Occipital lobe (tissue), 2 donors: ENCODE results near the gene DIS3L2. TPM values are rescaled to one million over a fixed set of nuclear protein-coding genes. Genes with fewer than 3 reads are reported as not detected.

Experiments
- DNase-seq: peaks from one replicate; lab custom pipeline; 2025; lab: John Stamatoyannopoulos, UW
- total RNA-seq: library from RNA; depleted of rRNA; stranded (reverse); fragments of >200 nt; gene quantifications from one replicate; pipeline ENCODE4 v1.2.3, GENCODE V29; 2014

Gene DIS3L2, protein sequence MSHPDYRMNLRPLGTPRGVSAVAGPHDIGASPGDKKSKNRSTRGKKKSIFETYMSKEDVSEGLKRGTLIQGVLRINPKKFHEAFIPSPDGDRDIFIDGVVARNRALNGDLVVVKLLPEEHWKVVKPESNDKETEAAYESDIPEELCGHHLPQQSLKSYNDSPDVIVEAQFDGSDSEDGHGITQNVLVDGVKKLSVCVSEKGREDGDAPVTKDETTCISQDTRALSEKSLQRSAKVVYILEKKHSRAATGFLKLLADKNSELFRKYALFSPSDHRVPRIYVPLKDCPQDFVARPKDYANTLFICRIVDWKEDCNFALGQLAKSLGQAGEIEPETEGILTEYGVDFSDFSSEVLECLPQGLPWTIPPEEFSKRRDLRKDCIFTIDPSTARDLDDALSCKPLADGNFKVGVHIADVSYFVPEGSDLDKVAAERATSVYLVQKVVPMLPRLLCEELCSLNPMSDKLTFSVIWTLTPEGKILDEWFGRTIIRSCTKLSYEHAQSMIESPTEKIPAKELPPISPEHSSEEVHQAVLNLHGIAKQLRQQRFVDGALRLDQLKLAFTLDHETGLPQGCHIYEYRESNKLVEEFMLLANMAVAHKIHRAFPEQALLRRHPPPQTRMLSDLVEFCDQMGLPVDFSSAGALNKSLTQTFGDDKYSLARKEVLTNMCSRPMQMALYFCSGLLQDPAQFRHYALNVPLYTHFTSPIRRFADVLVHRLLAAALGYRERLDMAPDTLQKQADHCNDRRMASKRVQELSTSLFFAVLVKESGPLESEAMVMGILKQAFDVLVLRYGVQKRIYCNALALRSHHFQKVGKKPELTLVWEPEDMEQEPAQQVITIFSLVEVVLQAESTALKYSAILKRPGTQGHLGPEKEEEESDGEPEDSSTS
- 37.6 TPM for total RNA-seq

DNA sequence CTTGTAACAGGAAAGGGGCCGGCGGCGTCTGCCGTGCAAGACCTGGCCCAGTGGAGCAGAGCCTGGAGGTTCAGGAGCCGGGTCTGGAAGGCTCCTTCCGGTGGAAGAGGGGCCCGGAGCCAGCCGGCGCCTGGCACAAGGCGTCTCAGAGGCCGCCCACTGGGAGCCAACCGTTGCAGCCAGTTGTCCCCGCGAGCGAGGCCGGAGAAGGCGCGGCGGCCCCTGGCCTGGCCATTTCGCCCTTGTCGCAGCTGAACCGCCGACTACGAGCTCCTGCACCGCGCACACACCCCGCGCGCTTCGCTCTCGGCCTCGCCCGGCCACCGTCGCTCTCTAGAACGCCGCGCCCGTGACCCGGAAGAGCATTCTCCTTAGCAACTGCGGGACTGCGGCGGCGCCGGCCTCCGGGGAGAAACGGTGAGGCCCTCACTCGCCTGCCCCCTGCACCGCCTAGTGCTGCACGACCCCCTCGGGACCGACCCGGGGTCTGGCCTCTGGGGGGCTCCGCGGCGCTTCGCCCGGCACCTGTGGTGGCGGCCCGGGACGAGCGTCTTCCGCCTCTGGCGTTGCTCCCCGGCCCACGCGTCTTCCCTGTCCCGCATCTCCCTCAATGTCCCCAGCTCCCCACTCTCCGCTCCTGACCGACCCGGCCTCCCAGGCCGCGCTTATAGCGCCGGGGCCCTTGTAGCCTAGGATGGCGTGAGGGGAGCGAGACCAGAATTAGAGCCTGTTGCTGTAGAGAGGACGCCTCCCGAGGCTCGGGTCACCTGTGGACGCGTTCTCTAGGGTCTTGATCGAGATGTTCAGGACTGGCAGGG, at the start of gene DIS3L2:
DIS3L2 (plus strand) TSS at position 365 of the 818 bp plus-strand sequence. CDS start 53,215 bp downstream, outside the sequence.
- peak; percentile 73 for DNase-seq

DNA sequence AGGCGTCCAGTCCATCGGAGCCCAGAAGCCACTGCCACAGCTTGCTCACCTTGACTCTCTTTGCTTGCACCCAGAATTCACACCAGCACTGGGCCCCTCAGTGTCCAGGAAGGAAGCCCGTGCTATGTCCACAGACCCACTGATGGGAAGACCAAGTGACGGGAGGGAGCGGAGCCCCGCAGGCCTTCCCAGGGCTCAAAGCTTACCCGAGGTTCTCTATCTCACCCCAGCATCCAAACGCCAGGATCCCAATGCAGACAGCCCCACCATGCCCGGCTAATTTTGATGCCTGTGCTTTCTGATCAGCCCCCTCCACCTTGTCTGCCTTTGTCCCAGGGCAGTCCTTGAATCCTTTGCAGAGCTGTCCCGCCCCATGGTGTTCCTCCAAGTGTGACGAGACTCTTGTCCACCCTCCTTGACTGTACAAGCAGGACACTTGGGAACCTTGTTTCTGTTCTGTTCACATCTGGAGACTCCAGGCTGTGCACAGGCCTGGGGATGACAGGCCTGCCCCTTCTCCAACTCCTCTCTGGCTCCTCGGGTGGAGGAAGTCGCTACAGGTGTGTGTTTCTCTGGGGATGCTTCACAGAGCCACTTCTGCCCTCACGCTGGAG, 47.3 kb upstream of the DIS3L2 start:
- no peak for DNase-seq

DNA sequence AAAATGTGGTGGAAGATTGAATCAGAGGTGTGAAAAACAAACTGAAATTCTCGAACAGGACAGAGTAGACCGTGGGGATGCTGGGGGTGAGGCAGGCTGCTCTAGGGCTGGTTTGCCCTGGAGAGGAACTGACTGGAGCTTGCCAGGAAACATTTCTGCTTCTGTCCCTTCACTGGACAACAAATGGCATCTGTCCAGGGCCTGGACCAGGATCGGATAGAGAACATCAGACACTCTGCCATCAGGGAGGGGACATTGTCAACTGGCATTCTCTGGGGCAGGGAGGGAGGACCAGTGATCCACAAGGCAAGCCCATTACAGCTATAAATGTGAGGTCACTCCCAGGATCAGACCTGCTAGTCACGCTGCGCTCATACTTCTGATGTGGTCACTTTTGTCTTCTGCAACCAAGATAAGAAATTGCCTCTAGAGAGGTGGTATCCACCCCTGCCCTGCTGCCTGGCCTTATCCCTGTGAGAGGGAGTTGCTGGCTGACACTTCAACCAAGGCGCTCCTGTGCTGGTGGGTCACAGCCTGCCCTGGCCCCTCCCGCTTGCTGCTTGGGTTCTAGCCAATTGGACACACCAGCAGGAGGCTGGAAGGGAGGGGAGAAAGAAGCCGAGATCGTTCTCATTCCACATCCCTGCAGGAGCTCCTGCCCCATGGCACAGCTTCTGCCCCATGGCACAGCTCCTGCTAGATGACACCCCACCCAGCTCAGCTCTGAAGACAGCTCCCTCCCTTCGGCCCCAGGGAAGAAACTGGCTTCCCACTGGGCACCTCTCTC, 44.0 kb upstream of the DIS3L2 start:
- DNase-seq: no peak

DNA sequence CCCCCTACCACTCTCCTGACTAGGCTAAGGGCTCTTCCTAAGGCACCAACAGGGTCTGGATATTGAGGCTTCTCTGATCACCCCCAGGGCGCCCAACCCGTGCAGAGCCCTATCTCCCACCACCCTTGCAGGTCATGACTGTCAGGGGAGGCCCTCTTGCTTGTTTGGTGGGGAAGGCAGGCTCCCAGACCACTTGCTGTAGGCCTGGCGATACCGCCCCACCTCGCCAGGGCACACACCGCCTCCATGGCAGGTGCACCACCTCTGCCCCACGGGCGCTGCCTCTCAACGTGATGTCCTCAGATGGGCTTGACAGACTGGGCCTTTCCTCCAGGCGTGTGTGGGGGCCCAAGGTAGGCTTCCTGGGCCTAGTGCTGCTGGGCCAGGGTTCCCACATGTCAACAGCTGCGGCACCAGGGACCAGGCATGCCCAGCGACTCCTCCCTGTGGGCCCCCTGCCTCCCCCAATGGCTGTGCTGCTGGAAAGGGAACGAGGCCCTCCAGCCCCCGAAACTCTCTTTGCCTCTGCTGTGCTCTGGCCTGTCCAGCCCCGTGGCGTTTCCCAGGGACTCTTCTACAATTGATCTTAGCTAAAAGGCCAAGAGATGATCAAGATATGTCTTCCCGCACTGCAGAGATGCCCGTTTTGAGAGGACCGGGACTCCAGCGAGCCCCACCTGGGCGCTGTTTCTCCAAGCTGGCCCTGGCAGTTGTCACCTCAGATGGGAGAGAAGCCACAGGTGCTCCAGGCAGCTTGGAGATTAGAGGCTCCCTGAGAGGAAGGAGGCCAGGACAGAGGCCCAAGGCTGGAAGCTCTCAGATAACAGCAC, 42.8 kb upstream of the DIS3L2 start:
- no peak for DNase-seq

DNA sequence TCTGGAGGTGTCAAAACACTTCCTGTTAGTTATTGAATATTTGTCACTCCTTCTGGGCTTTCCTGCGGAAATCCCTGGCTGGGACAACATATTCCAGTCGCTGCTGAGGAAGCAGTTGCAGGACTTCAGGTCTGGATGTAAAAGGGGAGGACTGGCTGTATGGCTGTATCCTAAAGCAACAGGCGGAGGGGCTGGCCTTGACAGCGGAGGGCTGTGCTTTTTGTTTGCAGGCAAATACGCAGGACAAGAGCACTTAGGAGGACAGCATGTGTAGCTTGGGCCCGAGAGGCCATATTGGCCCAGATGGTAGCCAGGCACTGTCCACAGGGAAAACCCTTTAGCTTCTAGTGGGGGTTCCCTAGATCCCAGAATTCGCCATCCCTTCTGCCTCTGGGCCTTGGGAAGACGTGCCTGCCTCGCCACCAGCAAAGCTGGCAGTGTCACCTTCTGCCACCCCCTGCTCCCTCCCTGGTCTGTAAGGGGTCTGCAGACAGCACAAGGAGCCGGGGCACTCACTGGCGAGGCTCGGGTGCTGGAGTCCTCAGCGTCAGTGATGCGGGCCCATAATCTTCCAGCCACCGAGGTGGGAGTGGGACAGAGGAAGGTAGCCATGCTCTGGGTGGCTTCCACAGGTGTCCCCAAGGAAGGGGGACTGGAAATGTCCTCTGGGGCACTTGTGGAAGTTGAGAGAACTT, 42.0 kb upstream of the DIS3L2 start:
- no peak for DNase-seq

DNA sequence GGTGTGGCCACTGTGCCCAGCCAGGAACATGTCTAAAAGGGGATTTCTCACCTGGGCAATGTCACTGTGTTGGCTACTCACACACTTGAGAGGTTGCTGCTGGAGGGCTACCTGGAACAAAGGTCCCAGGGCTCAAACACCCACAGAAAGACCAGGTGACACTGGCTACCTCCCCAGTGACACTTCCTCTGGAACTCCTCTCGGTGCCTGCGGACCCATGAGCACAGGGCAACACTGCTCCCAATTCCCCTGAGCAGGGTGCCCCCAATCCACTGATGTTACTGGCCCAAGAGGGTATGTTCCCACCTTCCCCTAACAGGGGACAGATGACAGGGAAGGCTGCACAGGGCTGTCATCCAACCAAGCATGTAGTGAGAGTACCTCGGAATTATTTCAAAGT, 41.1 kb upstream of the DIS3L2 start:
- DNase-seq: no peak

DNA sequence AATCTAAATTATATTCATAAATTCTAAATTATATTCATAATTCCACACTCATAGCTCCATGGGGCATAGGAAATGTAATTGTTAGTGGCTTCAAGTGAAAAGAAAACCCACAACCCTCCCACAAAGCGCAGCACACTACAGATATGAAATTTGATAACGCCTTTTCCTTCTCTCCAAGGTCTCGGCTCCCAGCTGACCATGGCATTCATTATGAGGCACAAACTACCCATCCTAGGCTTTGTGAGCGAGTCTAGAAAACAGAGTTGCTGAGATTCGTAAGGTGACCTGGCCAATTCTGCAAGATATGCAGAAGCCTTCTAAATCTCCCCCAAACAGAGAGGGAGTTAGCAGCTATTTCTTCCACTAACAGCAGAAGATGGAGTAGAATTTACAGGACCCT, 40.7 kb upstream of the DIS3L2 start:
- DNase-seq: no peak

DNA sequence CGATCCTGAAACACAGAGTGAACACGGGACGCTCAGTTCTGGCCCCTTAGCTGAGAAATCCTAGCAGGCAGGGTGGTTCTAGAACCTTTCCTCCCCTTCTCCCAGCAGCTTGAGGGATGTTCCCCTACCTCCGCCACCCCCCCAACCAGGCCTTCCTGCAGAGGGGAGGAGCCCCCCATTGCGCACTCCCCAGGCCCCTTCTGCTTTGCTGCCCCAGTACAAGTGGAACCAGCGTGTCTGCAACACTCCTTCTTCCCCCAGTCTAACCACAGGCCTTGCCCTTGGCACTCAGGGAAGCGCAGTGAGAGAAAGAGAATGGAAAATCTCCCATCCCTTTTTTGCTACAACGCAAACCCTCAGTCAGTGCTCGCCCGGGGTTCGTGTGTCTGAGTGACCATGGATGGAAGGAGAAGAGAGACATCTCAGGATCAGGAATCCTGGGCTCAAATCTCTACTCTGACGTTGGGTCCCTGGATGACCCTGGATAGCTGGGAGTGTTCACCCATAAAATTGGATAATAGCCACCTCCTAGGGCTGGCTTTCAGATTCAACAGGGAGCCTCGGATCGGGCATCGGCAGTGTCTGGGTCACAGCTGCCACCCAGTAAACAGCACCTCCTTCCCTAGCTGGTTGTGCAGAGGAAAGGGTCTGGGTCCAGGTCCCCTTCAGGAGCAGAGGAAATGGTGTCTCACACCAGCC, 39.1 kb upstream of the DIS3L2 start:
- DNase-seq: no peak

DNA sequence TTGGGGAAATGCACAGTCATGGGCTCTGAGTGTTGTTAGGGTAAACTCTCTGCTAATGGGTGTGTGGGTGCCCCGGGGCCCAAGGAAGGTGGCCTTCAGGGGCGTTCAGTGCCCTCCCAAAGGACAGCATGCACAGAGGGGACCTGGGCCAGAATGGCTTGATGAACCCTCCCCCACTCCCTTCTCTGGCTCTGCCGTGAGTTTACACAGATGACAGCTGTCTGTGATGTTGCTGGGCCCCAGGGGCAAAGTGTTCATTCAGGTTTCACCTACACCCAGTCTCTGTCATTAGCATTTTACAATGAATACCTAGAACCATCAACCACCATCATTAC, 38.5 kb upstream of the DIS3L2 start:
- no peak for DNase-seq

DNA sequence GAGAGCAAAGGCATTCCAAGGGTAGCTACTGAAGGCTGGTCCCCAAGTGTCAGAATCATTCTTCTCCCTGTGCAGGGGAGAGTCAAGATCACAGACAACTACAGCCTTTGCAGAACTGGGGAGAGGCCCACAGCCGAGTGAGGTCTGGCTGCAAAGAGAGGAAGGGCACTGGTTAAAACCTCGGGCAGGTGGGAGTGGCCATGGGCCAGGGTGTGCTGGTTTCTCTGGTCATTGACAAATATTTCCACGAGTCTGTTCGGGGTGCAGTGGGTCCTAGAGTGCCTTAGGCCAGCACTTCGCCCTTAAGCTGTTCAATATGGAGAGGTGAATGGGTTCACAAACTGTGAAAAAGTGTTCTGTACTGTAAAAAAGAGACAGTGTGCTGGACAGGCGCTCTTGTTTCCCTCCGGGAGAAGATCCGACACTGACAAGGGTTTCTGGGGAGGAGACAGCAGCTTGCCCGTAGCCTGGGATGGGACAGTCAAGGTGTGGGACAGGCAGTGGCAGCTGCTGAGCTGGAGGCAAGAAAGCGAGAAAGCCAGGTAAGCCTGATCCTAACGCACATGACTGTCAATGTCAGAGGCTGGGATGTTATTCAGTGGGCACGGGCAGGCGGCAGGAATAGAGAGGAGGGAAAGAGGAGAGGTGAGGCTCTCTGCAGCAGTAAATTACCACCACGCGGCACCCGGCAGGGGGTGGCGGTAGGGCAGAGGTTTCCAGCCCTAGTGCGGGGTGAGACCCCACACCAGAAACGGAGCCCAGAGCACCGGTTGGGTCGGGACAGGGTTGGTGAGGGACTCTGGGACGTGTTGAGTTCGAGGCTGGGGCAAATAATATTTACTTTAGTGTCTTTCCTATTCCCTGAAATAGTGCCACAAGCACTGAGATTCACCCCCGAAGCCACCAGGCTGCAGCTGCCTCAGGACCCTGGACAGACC, 37.3 kb upstream of the DIS3L2 start:
- no peak for DNase-seq

DNA sequence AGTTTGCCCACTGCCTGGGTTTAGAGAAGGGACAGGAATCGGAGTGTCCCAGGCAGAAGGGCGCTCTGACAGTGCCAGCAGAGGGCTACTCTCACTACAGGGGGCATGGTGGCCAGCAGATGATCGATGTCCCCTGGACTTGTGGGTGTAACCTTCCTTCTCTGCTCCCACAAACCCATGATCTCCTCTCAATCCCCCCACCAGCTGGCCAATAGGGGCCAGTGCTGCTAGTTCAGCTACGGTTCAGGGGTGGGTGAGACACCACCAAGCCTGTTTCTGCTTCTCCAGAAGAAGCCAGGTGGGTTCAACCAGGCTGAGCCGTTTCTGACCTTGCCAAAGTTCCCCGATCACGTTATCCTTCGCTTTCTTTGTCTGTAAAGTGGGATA, 36.6 kb upstream of the DIS3L2 start:
- no peak for DNase-seq

DNA sequence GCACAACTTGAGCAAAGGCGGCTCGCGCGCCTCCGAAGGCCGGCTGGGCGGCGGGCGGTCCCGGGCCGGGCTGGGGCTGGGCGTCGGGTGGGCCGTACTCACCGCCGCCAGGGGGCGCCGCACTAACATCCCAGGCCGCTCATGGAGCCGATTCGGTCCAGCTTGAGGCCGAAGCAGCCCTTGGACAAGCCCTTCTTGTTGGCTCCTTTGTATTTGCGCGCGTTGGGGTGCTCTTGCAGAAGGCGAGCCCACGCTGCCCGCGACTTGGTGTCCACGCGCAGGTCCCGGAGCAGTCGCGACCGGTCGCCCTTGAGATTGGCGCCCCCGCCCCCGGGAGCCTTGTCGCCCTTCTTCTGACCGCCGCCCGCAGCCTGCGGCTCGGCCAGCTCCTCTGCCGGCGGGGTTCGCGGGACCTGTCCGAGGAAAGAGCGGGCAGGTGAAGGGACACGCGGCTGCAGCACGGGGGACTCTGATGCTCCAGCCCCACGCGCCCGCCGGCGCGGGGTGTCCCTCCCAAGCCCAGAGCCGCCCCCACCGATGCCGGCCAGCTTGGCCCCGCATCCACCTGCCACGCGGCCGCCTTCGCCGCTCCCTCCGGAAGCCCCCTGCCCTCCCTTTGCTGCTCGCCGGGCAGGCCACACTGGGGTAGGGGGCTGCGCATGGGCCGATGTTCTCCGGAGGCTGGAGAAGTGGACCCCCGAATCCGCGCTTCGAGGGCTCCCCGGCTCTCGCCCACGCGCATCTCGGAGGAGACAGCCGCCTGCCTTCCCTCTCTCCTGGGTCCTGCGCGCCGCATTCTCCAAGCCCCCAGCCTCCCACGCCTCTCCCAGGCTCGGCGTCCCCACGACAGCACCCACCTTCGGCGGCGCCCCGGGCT, 36.0 kb upstream of the DIS3L2 start:
- peak; percentile 47 for DNase-seq

DNA sequence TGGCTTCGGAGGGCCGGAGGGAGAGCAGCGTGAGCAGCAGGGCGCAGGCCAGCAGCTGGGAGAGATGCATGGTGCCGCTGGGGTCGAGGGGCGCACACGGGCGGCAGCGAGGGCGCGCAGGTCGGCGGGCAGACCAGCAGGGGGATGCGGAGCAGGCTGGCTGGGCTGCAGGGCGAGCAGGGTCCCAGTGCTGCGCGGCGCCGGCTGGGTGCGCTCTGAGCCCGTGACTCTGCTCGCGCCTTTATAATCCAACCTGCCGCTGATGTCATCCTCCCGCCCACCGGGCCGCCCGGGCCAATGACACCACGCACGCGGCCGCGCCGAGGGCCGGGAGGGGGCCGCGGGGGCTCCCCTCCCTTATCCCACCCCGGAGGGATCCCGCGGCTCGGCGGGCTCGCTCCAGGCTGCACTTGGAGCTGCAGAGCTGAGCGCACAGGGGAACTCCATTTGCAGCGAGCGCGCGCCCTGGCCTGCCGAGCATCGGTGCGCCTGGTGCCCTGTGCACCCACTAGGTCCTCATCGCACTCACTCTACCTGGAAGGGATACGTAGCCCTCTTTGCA, 35.3 kb upstream of the DIS3L2 start, which contains the start of gene NPPC:
NPPC (minus strand) TSS at position 217 of the 562 bp plus-strand sequence; CDS start at position 70, 147 bp downstream.
- peak; percentile 31 for DNase-seq

DNA sequence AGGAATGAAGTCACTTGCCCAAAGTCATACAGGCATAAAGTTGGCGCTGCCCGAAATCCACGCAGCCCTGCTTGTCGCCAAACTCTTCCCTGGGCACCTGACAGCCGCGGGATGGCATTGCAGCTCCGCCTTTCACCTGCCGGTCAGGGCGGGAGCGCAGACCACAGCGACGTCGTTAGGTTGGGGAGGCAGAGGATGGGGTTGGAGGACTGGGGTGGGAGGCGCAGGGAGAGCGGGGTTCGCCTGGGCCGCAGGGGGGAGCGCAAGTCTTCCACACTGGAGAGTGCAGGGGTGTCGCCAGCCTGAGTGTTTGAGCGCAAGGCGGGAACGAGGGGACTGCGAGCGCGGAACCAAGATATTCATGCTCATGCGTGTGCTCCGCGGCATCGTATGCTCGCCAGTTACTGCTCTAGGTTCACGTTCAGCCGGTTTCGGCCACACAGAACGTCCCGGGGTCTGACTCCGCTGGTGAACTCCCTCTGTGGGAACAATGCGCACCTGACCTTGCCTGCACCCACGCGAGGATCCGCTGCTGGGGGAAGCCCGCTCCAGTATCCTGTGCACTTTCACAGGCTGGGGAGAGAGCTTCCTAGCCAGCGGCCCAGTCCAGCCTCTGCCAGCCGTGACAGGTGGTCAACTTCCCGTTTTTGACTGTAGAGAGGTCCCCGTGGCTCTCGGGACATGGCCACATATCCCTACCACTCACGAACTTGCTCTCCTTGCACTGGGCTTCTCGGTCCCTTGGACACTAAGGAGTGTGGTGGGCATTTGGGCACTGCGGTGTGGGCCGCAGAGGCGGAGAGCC, 34.5 kb upstream of the DIS3L2 start:
- DNase-seq: no peak

DNA sequence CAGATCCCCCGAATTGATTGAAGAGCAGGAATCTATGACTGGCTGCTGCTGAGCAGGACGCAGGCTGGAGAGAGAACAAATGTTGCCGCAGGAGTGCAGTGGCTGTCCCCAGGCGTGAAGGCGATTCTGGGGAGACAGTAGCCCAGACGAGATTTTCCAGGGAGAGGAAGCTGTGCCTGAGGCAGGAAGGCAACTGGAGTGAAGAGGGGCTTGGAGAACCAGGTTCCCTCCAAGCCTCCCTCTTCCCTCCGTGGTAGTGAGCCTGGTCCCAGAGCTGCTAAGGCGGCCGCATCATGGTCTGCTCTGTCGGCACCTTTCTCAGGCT, 34.0 kb upstream of the DIS3L2 start:
- DNase-seq: no peak
